ENCODE data around the gene DHCR24.

- TF ChIP-seq POLR2A (IDR thresholded peaks at IDR 0.05) (no peak), CTCF (IDR thresholded peaks at IDR 0.05) (no peak), POLR2AphosphoS5 (IDR thresholded peaks at IDR 0.05; ENCODE audit: insufficient read depth in 1 of 2, low read depth in 1 of 2) (no peak)
Observed at GRCh38 chr1:54842963-54843362, 44.0 kb downstream of the DHCR24 start.

All from vagina (tissue), 2 donors.